SW 1271 (cell line): ENCODE measurements around the gene ST3GAL3.
A peak's percentile ranks its signal among the peaks of the same experiment; 100 is the strongest.
"Not testable (repeated sequence)": the region's sequence is repeated elsewhere in the genome, so short reads cannot be mapped to it uniquely, and the experiment has no call there.

Experiments used
- DNase-seq, 2 experiments: peaks; one replicate each; lab custom pipeline; 2025; lab: John Stamatoyannopoulos, UW

ST3GAL3 gene

GRCh38 chr1:43703836-43704235, 3.5 kb upstream of the ST3GAL3 start:
- DNase-seq, result no peak

DNA sequence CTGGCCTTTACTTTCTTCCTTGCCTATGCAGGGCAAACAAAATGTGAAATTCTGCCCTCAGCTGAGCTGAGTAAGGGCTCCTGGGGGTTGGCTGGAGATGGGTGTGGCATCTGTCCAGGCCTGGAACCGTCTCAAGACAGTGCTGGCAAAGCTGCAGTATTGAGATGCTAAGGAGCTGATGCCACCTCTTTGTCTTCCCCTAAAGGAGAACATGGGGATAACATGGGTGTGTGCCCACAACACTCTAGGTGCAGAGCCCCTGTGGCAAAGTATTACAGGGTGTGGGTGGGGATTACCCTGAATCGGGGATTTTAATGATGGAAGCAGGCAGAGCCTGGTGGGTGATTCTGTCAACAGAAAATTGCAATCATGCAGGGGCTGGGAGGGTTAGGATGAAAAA, 2.5 kb upstream of the ST3GAL3 start:
- no peak for DNase-seq

DNA sequence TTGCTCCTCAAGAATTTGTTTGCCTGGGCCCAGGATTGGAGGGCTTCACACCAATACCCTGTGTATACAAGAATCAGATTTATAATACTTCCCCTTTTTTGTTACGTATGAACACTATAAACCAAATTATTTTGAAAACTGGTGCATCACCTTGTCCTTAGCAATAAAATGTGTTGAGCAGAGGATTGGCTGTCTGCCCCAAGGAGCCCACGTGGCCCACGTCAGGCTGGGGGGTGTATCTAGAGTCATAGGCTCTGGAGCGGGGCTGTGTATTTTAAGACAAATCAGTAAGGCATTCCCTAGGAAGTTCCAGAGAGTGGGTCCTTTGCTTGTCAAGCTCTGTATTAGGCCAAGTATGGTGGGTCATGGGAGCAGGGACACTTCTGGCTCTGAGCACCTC, 2.0 kb upstream of the ST3GAL3 start:
- DNase-seq, result no peak

DNA sequence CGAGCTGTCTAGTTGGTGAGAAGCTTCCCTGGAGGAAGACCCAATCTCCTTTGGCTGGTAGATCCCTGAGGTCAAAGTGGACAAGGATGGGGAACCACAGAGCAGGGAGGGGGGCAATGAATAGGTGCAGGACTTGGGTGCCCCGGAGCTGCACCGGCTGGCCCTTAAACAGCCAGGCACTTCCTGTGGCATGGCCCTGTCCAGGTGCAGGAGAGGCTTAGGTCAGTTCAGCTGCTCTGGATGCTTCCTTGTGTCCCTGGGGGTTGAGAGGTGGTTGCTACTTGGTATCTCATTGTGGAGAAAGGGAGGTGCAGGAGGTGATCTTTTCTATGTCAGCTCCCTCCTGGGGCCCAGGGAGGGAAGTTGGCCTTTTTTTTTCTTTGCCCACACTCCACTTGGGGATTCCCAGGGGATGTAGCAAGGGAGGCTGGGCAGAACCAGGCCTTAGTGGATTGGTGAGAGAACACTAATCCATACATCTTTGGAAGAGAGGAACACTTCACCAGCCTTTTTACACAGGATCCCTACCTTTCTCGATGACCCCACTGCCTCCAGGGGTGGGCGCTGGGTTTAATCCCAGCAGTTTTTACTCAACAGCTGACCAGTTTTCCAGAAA, 1.2 kb upstream of the ST3GAL3 start:
- no peak for DNase-seq

- DNase-seq, result no peak
These were observed 642 bp upstream of the ST3GAL3 start for GRCh38 chr1:43706598-43707189.

DNA sequence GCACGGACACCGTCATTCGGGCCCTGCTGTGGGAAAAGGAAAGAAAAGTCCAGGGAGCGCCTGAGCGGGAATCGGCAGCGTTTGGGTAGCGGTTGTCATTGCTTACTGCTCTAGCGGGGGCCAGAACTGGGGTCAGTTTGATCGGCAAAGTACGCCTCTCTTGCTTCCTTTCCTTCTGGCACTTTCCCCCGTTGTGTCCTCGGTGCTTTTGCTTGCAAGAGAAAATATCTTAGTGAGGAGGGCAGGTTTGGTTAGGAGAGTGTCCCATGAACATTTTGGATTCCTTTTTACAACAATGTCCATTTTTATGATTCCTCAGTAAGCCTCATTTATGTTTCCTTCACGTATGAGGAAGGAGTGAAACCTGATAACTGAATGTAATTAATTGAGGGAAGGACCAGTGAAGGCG, 670 bp downstream of the ST3GAL3 start:
- peak in 1 of 2 experiments; percentile 50 for DNase-seq

DNA sequence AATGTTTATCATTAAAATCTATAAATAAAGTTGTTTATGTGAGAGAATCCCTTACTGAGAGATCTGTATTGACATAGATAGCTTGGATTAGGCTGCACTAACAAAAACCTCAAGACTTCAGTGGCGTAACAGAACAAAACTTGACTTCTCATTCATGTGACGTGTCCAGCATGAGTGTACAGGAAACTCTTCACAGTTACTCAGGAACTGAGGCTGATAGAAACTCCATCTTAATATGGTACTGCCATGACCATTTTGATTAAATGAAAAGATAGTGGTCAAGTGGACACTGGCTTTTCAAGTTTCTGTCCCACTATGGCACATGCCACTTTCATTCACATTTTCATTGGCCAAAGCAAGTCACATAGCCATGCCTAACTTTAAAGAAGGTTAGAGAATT, 3.7 kb downstream of the ST3GAL3 start:
- DNase-seq, result peak; percentile 29 to 70

DNA sequence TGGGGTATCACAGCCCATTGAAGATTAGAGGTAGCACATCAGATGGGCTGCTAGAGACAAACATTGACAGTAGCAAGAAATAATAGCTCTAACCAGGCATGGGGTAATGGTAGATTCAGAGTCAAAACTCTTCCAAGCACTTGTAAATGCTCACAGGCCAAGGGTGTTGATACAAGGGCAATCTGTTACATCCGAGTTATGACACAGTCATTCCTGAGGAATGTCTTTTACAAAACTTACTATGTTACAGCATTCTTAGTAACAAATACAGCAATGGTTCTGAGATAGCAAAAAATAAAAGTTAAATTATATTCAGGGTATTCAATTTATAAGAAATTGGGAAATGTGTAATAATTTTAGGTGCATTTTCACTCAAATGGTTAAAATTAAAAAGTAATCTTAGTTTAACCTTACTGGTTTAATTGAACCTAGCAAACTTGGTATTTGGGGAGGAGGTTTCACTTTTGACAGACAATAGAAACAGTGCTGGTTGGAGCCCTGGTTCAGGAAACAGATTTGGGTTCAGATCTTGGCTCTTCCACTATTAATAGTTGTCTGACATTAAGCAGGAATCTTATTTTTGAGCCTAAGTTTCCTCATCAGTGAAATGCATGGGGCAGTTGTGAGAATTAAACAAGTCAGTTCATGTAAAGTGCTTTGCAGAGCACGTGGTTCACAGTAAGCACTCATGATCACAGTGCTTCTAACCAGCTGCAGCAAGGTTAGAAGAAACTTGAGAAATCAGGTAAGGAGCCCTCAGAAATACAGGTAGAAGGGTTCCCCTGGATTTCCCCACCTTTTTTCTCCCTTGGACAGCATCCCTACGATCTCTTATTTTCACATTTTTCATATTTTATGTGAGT, 4.4 kb downstream of the ST3GAL3 start:
- peak; percentile 14 to 60 for DNase-seq

GRCh38 chr1:43716559-43717281, 9.4 kb downstream of the ST3GAL3 start:
- no peak for DNase-seq

DNA sequence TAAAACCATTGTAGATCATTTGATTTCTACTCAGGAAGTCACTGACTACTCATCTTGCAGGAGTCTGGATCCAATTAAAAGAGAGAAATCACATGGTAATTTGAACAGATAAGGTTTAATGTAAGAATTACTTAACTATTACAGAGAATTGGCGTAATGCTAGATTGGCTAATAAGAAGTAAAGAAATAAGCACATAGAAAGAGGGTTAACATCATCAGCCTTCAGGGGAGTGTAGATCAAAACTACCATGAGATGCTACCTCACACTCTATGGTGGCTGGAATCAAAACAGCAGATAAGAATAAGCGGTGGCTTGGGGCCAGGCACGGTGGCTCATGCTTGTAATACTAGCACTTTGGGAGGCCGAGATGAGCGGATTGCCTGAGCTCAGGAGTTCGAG, 11.7 kb downstream of the ST3GAL3 start:
- DNase-seq, result no peak

GRCh38 chr1:43719670-43720419, 12.5 kb downstream of the ST3GAL3 start:
- not testable (repeated sequence) for DNase-seq

DNA sequence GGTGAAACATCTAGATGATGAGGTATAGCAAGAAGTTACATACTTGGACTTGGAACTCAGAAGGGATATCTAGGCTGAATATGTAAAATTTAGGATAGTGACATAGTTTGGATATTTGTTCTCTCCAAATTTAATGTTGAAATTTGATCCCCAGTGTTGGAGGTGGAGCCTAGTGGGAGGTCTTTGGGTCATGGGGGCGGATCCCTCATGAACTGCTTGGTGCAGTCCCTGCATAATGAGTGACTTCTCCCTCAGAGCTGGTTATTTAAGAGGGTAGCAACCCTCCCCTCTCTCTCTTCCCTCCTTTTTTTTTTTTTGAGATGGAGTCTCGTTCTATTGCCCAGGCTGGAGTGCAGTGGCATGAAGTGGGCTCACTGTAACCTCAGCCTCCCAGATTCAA, 15.5 kb downstream of the ST3GAL3 start:
- DNase-seq, result no peak

DNA sequence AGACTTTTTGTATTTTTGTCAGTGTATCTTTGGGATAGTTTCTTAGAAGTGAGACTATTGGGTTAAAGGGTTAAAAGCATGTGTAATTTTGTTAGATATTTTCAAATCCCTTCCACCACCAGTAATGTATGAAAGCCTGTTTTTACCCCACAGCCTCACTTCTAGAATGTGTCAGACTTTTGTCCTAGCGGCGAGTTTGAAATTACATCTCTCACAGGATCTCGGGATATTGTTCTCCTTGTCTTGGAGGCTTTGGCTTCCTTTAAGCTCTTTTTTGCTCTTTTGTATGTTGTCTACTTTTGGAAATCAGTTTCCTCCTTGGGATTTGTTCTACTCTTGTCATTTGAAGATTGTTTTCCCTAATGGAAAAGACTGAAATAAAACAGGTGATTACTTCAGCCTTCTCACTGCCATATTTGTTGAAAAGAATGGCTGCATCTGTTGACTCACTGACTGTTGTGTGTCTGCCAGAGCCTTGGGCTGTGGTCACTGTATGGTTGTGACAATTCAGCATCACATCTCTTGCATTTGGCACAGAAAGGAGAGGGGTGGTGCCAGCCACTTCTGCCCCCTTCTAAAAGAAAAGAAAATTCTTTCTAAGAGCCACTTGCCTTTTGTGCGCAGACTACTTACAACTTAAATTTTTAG, 22.6 kb downstream of the ST3GAL3 start:
- DNase-seq, result no peak

DNA sequence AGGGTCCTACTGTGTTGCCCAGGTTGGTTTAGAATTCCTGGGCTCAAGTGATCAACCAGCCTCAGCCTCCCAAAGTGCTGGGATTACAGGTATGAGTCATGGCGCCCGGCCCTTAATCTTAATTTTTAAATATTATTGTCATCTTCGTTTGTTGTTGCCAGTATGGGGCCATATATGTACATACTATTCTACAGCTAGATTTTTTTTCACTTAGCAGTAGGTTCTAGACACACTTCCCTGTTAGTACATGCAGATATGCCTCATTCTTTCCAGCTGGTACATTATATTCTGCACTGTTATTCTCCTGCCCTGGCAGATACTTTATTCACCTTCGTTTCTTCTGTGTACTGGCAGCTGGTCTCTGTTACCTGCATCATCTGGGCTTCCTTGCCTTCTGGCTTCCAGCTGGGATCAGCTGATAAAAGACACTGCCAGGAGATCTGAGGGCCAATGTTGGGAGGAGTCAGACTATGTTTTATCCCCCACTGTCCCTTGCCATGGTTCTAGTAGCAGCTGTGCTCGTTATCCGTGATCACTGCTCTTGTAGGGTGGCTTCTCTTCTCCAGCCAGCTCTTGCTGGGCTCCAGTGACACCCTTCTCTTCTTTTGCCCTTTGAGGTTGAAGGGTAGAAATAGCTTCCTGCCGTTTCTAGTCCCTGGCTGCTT, 24.7 kb downstream of the ST3GAL3 start:
- no peak for DNase-seq

GRCh38 chr1:43736819-43737218, 29.5 kb downstream of the ST3GAL3 start:
- DNase-seq, result no peak

- no peak for DNase-seq
These were observed 34.7 kb downstream of the ST3GAL3 start for GRCh38 chr1:43742026-43742425.

DNA sequence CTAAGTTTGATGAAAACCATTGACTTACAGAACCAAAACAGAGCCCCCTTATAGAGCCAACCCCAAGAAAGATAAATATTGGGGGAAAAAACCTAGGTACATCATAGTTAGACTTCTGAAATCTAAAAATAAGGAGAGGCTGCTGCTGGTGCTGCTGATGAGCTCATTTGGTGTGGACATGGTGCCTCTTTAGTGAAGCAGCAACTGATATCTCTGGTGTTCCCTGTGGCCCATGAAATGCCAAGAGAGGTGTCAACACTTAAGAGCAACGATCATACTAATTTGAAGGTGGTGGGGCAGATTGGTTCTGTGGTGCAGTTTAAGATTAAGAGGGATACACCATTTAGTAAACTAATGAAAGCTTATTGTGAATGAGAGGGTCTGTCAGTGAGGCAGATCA, 35.9 kb downstream of the ST3GAL3 start:
- no peak for DNase-seq

DNA sequence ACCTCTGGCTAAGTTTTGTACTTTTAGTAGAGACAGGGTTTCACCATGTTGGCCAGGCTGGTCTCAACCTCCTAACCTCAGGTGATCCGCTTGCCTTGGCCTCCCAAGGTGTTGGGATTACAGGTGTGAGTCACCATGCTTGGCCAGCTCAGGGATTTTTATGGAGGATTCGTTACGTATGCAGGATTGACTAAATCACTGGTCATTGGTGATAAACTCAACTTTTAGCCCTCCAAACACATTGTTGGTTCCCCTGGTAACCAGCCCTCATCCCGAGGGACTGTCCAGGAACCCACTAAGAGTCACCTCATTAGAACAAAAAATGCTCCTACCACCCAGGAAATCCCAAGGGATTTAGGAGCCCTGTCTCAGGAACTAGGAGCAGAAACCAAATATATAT, 40.4 kb downstream of the ST3GAL3 start:
- no peak for DNase-seq

DNA sequence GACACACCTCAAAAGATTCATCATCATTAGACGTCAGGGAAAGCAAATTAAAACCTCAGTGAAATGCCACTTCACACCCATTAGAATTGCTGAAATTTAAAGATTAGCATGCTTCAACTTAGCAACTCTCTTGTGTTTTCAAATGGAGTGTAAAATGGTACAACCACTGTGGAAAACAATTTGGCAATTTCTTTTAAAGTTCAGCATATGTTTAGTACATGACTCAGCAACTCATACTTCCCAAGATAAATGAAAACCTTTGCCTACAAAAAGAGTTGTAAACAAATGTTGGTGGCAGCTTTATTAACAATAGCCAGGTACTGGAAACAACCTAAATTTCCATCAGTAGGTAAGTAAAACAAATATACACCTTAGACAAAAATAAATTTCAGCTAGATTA, 42.7 kb downstream of the ST3GAL3 start:
- no peak for DNase-seq

- DNase-seq, result no peak
These were observed 46.1 kb downstream of the ST3GAL3 start for GRCh38 chr1:43753422-43753821.

DNA sequence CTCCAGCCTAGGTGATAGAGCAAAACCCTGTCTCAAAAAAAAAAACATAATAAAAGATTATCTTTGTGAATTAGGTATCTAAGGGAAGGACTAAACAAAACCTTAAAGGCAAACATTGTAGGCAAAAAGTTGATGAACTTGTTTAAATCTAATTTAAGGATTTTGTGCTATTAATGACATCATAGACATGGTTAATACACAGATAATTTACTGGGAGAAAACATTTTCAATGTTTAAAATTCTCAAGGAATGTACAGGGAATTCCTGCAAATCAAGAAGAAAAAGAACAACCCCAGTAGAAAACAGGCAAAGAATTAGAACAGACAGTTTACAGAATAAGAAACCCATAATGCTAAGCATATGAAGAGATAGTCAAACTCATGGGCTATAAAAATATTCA, 47.6 kb downstream of the ST3GAL3 start:
- DNase-seq, result no peak
